H1 (cell line): ENCODE measurements around the gene CHST11. TPM values are rescaled to one million over a fixed set of nuclear protein-coding genes. Genes with fewer than 3 reads are reported as not detected.

Experiments used
- CTCF ChIA-PET: fragments of 300-600 bp; sonication (Branson Sonifier 250); formaldehyde crosslinking; loops from one replicate; lab custom pipeline; 2021; ENCODE audit not compliant: partially characterized antibody; lab: Charles Lee
- POLR2A ChIA-PET: fragments of 300-600 bp; sonication (Branson Sonifier 250); formaldehyde crosslinking; loops from one replicate; lab custom pipeline; 2021; ENCODE audit warnings: inconsistent platforms; ENCODE audit not compliant: partially characterized antibody; lab: Charles Lee
- DNase-seq, 2 experiments: peaks; one replicate each; pipeline versions ENCODE4 v3.0.0 to v3.0.0-alpha.2; 2010 to 2022; ENCODE audit warnings: low spot score in 2 of 2, low read depth in 1 of 2, mixed read lengths in 1 of 2
- FAIRE-seq: peaks from 2 replicates; lab custom pipeline; 2011; peaks lifted over from hg19 to GRCh38; lab: Jason Lieb, UNC
- H2AFZ ChIP-seq: 2 replicates; pipeline ENCODE4 v1.8.1; 2012; ENCODE audit warnings: low read length, inconsistent platforms
- H2AK5ac ChIP-seq: 2 replicates; pipeline ENCODE4 v1.6.1; 2013; ENCODE audit warnings: low read depth, low read length
- H2BK120ac ChIP-seq: replicated peaks from 2 replicates; pipeline ENCODE3; 2013; ENCODE audit warnings: low read depth, low read length, inconsistent platforms
- H2BK12ac ChIP-seq: 2 replicates; pipeline ENCODE4 v1.6.1; 2013; ENCODE audit warnings: low read depth, low read length
- H2BK15ac ChIP-seq: 2 replicates; pipeline ENCODE4 v1.6.1; 2013; ENCODE audit warnings: low read length
- H2BK20ac ChIP-seq: 2 replicates; pipeline ENCODE4 v1.6.1; 2013; ENCODE audit warnings: low read length
- H2BK5ac ChIP-seq: 2 replicates; pipeline ENCODE4 v1.6.1; 2013; ENCODE audit warnings: low read depth, low read length
- H3K14ac ChIP-seq: 2 replicates; pipeline ENCODE4 v1.6.1; 2013; ENCODE audit warnings: inconsistent platforms; ENCODE audit not compliant: insufficient read length
- H3K18ac ChIP-seq: 2 replicates; pipeline ENCODE4 v1.6.1; 2013; ENCODE audit warnings: low read length; ENCODE audit errors: extremely low read depth
- H3K23ac ChIP-seq: 2 replicates; pipeline ENCODE4 v1.6.1; 2013; ENCODE audit warnings: inconsistent platforms; ENCODE audit not compliant: insufficient read length
- H3K23me2 ChIP-seq: 2 replicates; pipeline ENCODE4 v1.6.1; 2013; ENCODE audit warnings: low read depth, low read length
- H3K27ac ChIP-seq: 2 replicates; pipeline ENCODE4 v1.6.1; 2011; ENCODE audit warnings: low read depth, low read length, inconsistent platforms
- H3K27me3 ChIP-seq, 4 experiments: replicated peaks in 1 of 4; 1 replicate in 1 of 4; 2 replicates in 3 of 4; pipeline versions ENCODE4 v1.6.1 to v1.8.1; 2011 to 2013; ENCODE audit warnings: low read length in 3 of 4, mild to moderate bottlenecking in 3 of 4, inconsistent platforms in 2 of 4, mixed read lengths in 2 of 4, moderate library complexity in 1 of 4; ENCODE audit not compliant: control insufficient read depth in 3 of 4, insufficient read depth in 3 of 4; ENCODE audit errors: extremely low read depth in 1 of 4
- H3K36me3 ChIP-seq, 4 experiments: 2 replicates each; pipeline versions ENCODE4 v1.6.1 to v1.8.1; 2011 to 2013; ENCODE audit warnings: mild to moderate bottlenecking in 4 of 4, low read length in 3 of 4, moderate library complexity in 2 of 4, control low read depth in 1 of 4, inconsistent platforms in 1 of 4; ENCODE audit not compliant: insufficient read depth in 4 of 4, control insufficient read depth in 2 of 4
- H3K4ac ChIP-seq: replicated peaks from 2 replicates; pipeline ENCODE3; 2013; ENCODE audit warnings: low read length, low read depth, mixed read lengths, inconsistent platforms; ENCODE audit not compliant: insufficient read length
- H3K4me1 ChIP-seq, 4 experiments: replicated peaks in 1 of 4; 1 replicate in 1 of 4; 2 replicates in 3 of 4; pipeline versions ENCODE4 v1.6.1 to v1.8.1; 2011 to 2013; ENCODE audit warnings: low read length in 3 of 4, inconsistent platforms in 2 of 4, mixed read lengths in 1 of 4; ENCODE audit not compliant: insufficient read depth in 4 of 4, control insufficient read depth in 3 of 4
- H3K4me2 ChIP-seq, 2 experiments: 2 replicates each; pipeline versions ENCODE4 v1.6.1 to v1.8.1; 2011 to 2013; ENCODE audit warnings: low read depth in 2 of 2, low read length in 2 of 2, control low read depth in 1 of 2, inconsistent platforms in 1 of 2, mild to moderate bottlenecking in 1 of 2; ENCODE audit not compliant: insufficient read depth in 1 of 2
- H3K4me3 ChIP-seq, 4 experiments: fragments of 200-600, 300-600 bp in 1 of 4; sonication (generic), shearing (Covaris generic), sonication (Bioruptor Twin) in 1 of 4; 2 replicates each; pipeline versions ENCODE4 v1.5.1 to v1.8.1; 2011 to 2016; ENCODE audit warnings: low read length in 4 of 4, low read depth in 3 of 4, control low read depth in 2 of 4, inconsistent platforms in 2 of 4, mild to moderate bottlenecking in 2 of 4, mixed read lengths in 1 of 4, moderate library complexity in 1 of 4; ENCODE audit not compliant: insufficient read depth in 2 of 4; ENCODE audit errors: extremely low read depth in 1 of 4
- H3K56ac ChIP-seq: replicated peaks from 2 replicates; pipeline ENCODE3; 2013; ENCODE audit warnings: low read depth, mild to moderate bottlenecking, mixed read lengths, low read length, inconsistent platforms; ENCODE audit not compliant: insufficient read length
- H3K79me1 ChIP-seq: 2 replicates; pipeline ENCODE4 v1.6.1; 2013; ENCODE audit warnings: low read depth, low read length, control low read depth
- H3K79me2 ChIP-seq, 2 experiments: 2 replicates each; pipeline versions ENCODE4 v1.6.1 to v1.8.1; 2012 to 2013; ENCODE audit warnings: low read length in 2 of 2, mild to moderate bottlenecking in 2 of 2, inconsistent platforms in 1 of 2; ENCODE audit not compliant: insufficient read depth in 2 of 2, control insufficient read depth in 1 of 2
- H3K9ac ChIP-seq, 4 experiments: replicated peaks in 1 of 4; 1 replicate in 1 of 4; 2 replicates in 3 of 4; pipeline versions ENCODE4 v1.6.1 to v1.8.1; 2011 to 2013; ENCODE audit warnings: low read depth in 3 of 4, low read length in 3 of 4, control low read depth in 2 of 4, mild to moderate bottlenecking in 2 of 4, moderate library complexity in 2 of 4, inconsistent platforms in 1 of 4; ENCODE audit errors: extremely low read depth in 1 of 4
- H3K9me3 ChIP-seq, 2 experiments: 2 replicates each; pipeline versions ENCODE4 v1.6.1 to v1.8.1; 2012 to 2013; ENCODE audit warnings: mild to moderate bottlenecking in 2 of 2, moderate library complexity in 2 of 2, control low read depth in 1 of 2, inconsistent platforms in 1 of 2, low read depth in 1 of 2, low read length in 1 of 2, mixed read lengths in 1 of 2; ENCODE audit not compliant: insufficient read depth in 2 of 2
- H4K20me1 ChIP-seq, 2 experiments: replicated peaks in 1 of 2; 2 replicates each; pipeline versions ENCODE3 to v1.8.1; 2011 to 2013; ENCODE audit warnings: inconsistent platforms in 2 of 2, low read length in 2 of 2, mild to moderate bottlenecking in 1 of 2; ENCODE audit not compliant: insufficient read depth in 2 of 2, control insufficient read depth in 1 of 2
- H4K5ac ChIP-seq: 2 replicates; pipeline ENCODE4 v1.6.1; 2013; ENCODE audit warnings: low read length, low read depth, mixed read lengths, inconsistent platforms; ENCODE audit not compliant: insufficient read length
- H4K8ac ChIP-seq: 2 replicates; pipeline ENCODE4 v1.8.0; 2013; ENCODE audit warnings: mild to moderate bottlenecking, moderate library complexity, low read length, inconsistent platforms; ENCODE audit not compliant: insufficient read depth; ENCODE audit errors: extremely low read depth
- H4K91ac ChIP-seq: replicated peaks from 2 replicates; pipeline ENCODE3; 2013; ENCODE audit warnings: low read length, mixed read lengths, inconsistent platforms; ENCODE audit not compliant: insufficient read length
- FOSL1 ChIP-seq: IDR thresholded peaks from 2 replicates; pipeline ENCODE4 v1.6.1; 2011; ENCODE audit warnings: mild to moderate bottlenecking, low read depth, low read length, moderate library complexity; ENCODE audit not compliant: insufficient read depth
- WGBS, 2 experiments: shearing (Covaris generic) in 1 of 2; methylation state at CpG; one replicate each; pipeline versions ENCODE4 v1.1.6 to v1.1.7; 2013 to 2015; ENCODE audit warnings: low lambda C conversion rate in 2 of 2, mixed read lengths in 2 of 2, inconsistent platforms in 1 of 2, low coverage in 1 of 2, missing lambda C conversion rate in 1 of 2; ENCODE audit not compliant: insufficient replicate concordance in 2 of 2, insufficient coverage in 1 of 2, insufficient read length in 1 of 2; ENCODE audit errors: extremely low coverage in 1 of 2, missing lambda C conversion rate in 1 of 2; 5-methylcytosine and 5-hydroxymethylcytosine counted together
- polyA plus RNA-seq, 7 experiments: library from polyadenylated mRNA; depleted of rRNA in 3 of 7; stranded (reverse) in 5 of 7; unstranded in 2 of 7; fragments of >200 nt in 5 of 7; fragments of 200-250 nt in 2 of 7; gene quantifications; 1 replicate in 5 of 7; 2 replicates in 1 of 7; 4 replicates in 1 of 7; pipeline versions ENCODE4 v1.2.1 to v1.2.3, GENCODE V29; 2011 to 2013; ENCODE audit warnings: missing spikeins in 2 of 7, mixed read lengths in 2 of 7
- total RNA-seq: library from RNA; stranded (reverse); fragmentation: NEBNext Ultra II Directional; extraction: Animal tissue kit (Norgen Biotek cat#: 25700); gene quantifications from 2 replicates; pipeline ENCODE4 v1.2.1, GENCODE V29; 2021

CHST11 gene
- total and polyA plus RNA-seq, 2 of the 8 experiments (the other 6 are each of a cell fraction or from before 2014, with no cell fraction given): 14.4 to 20.8 TPM

DNA sequence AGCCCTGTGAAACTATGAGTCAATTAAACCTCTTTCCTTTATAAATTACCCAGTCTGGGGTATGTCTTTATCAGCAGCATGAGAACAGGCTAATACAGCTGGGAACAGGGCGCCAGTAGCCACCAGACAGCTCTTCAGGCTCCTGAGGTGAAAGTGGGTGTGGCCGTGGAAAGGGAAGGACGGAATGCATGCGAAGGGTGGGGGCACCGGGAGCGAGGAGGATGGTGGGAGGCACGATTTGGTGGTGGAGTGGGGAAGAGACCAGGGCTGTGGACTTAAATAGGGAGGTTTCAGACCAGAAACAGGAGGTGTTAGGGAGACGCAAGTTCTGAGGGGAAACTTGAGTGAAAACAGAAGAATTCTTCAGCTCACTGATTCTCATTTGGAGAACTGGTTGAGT, 44.1 kb upstream of the CHST11 start:
- FAIRE-seq: no peak
- no peak overlapping the region for H2BK12ac ChIP-seq
- H3K23ac ChIP-seq: no peak overlapping the region
- no peaks in the 10 kb centered on the region for H4K20me1 ChIP-seq
- H3K27ac ChIP-seq: no peak overlapping the region
- no peak for TF ChIP-seq FOSL1
- TF ChIP-seq, all 59 proteins: peak for 0
- H3K4me2 ChIP-seq: no peak overlapping the region
- H3K4me3 ChIP-seq: no peak overlapping the region
- H4K91ac ChIP-seq: no peak overlapping the region
- no peaks in the 10 kb centered on the region for H3K79me1 ChIP-seq
- H2AFZ ChIP-seq: no peak overlapping the region
- no peak overlapping the region for H3K18ac ChIP-seq
- no peak overlapping the region for H4K5ac ChIP-seq
- no peak overlapping the region for H3K4ac ChIP-seq
- H3K14ac ChIP-seq: no peak overlapping the region
- H3K4me1 ChIP-seq: peaks cover 3 to 13% (median 8%) of the 10 kb centered on the region in 4 experiments
- H3K27me3 ChIP-seq: peaks cover 0 to 2% (median 0%) of the 10 kb centered on the region in 4 experiments; a peak in 3 of 7 replicates
- H3K36me3 ChIP-seq: no peaks in the 10 kb centered on the region; a peak in 1 of 8 replicates
- no peak overlapping the region for H2AK5ac ChIP-seq
- ChIA-PET CTCF (interaction anchor here (0.6 to 1.2 kb wide), 3 partner anchors 156 to 642 kb away, joined by 3 to 4 read pairs (median 3); no protein-coding TSS in a partner anchor), POLR2A (no interaction called here)
- no peak overlapping the region for H2BK15ac ChIP-seq
- H2BK5ac ChIP-seq: no peak overlapping the region
- H3K9me3 ChIP-seq: no peaks in the 10 kb centered on the region
- no peak overlapping the region for H2BK20ac ChIP-seq
- H3K79me2 ChIP-seq: no peaks in the 10 kb centered on the region
- WGBS, 2 experiments: 82% methylated on average over 8 of the region's 8 CpGs; no CpG with 5 or more reads in 1 of the 2 experiments
- H4K8ac ChIP-seq: no peak overlapping the region
- no peak for DNase-seq
- no peak overlapping the region for H3K56ac ChIP-seq
- H3K23me2 ChIP-seq: peaks cover 1% of the 10 kb centered on the region; the same call in 1 of the 2 replicates
- no peak overlapping the region for H3K9ac ChIP-seq
- no peak overlapping the region for H2BK120ac ChIP-seq
